ENCODE measurements around the gene PDCD2L.

The PDCD2L gene

DNA sequence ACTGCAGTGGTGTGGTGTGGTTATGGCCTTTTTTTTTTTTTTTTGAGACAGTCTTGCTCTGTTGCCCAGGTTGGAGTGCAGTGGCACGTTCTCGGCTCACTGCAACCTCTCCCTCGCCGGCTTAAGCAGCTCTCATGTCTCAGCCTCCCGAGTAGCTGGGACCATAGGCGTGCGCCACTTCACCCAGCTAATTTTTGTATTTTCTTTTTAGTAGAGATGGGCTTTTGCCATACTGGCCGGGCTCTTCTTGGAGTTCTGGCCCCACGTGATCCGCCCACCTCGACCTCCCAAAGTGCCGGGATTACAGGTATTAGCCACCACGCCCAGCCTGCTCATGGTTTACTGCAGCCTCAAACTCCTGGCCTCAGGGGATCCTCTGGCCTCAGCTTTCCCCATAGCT, 7.0 kb downstream of the PDCD2L start:
- TF ChIP-seq, protein P1, sequence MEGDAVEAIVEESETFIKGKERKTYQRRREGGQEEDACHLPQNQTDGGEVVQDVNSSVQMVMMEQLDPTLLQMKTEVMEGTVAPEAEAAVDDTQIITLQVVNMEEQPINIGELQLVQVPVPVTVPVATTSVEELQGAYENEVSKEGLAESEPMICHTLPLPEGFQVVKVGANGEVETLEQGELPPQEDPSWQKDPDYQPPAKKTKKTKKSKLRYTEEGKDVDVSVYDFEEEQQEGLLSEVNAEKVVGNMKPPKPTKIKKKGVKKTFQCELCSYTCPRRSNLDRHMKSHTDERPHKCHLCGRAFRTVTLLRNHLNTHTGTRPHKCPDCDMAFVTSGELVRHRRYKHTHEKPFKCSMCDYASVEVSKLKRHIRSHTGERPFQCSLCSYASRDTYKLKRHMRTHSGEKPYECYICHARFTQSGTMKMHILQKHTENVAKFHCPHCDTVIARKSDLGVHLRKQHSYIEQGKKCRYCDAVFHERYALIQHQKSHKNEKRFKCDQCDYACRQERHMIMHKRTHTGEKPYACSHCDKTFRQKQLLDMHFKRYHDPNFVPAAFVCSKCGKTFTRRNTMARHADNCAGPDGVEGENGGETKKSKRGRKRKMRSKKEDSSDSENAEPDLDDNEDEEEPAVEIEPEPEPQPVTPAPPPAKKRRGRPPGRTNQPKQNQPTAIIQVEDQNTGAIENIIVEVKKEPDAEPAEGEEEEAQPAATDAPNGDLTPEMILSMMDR (conservative IDR thresholded peaks at IDR 0.05; ENCODE audit: control insufficient read depth, insufficient read depth, low read depth, low read length), result no peak
- no peak for DNase-seq (ENCODE audit: low read depth)
- no peak overlapping the region for H3K4me3 ChIP-seq (ENCODE audit: control insufficient read depth, low read depth, low read length)

DNA sequence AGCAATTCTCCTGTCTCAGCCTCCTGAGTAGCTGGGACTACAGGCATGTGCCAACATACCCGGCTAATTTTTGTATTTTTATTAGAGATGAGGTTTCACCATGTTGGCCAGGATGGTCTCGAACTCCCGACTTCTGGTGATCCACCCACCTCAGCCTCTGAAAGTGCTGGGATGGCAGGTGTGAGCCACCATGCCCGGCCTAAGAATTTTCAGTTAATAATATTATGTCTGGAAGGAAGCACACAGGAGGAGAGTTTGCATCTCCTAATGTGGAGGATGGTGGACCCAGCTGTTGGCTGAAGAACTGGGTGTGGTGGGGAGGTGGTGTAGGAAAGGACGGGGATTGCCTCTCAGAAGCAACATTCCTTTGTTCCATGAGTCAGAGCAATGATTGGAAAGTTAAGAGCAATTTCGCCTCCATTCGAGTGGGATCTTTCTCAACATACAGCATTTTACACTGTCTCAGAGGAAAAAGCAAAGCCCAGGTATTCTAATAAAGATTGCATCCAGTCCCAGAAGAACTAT, 11.9 kb downstream of the PDCD2L start:
- no peak for DNase-seq (ENCODE audit: low read depth)
- TF ChIP-seq, protein P1 (conservative IDR thresholded peaks at IDR 0.05; ENCODE audit: control insufficient read depth, insufficient read depth, low read depth, low read length), result no peak
- H3K4me3 ChIP-seq (ENCODE audit: control insufficient read depth, low read depth, low read length), result no peak overlapping the region

DNA sequence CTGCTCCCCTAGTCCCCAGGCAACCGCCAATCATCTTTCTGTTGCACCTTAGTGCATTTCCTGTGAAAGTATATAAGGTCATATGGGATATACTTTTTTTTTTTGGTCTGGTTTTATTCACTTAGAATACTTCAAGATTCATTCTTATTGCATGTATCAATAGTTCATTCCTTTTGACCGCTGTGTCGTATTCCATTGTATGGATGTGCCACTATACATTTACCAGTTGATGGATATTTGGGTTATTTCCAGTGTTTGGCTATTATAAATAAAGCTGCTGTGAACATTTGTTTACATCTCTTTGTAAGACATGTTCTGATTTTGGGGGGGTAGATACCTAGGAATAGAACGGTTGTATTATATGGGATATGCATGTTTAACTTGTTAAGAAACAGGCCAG, 14.1 kb downstream of the PDCD2L start:
- no peak for DNase-seq (ENCODE audit: low read depth)
- TF ChIP-seq, protein P1 (conservative IDR thresholded peaks at IDR 0.05; ENCODE audit: control insufficient read depth, insufficient read depth, low read depth, low read length), result no peak
- H3K4me3 ChIP-seq (ENCODE audit: control insufficient read depth, low read depth, low read length), result no peak overlapping the region

DNA sequence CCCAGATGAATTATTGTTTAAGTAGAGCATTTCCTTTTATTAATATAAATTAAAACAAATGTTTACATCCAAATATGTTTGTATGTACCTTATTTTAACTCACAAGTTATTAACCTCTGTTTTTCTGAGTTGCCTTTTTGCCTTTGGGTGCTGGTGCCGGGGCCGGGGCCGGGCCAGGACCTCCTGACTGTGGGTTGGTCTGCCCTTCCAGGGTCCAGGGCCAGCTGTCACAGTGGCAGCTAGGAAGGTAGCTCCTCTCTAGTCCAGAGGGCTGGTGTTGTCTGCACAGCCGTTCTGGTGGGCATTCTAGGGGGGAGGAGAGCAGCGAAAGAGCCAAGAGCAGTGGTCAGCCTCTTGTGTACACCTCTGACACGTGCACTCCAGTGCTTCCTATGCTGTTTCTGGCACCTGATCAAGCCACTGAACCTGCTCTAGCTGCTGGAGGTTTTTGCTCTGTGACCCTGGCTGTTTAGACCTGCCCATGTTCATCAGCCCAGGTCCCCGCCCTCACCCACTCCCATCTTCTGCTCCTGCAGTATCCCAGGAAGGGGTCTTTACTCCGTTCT, 22.0 kb downstream of the PDCD2L start:
- TF ChIP-seq, protein P1 (conservative IDR thresholded peaks at IDR 0.05; ENCODE audit: control insufficient read depth, insufficient read depth, low read depth, low read length), result no peak
- H3K4me3 ChIP-seq (ENCODE audit: control insufficient read depth, low read depth, low read length), result no peak overlapping the region
- DNase-seq (ENCODE audit: low read depth), result no peak

DNA sequence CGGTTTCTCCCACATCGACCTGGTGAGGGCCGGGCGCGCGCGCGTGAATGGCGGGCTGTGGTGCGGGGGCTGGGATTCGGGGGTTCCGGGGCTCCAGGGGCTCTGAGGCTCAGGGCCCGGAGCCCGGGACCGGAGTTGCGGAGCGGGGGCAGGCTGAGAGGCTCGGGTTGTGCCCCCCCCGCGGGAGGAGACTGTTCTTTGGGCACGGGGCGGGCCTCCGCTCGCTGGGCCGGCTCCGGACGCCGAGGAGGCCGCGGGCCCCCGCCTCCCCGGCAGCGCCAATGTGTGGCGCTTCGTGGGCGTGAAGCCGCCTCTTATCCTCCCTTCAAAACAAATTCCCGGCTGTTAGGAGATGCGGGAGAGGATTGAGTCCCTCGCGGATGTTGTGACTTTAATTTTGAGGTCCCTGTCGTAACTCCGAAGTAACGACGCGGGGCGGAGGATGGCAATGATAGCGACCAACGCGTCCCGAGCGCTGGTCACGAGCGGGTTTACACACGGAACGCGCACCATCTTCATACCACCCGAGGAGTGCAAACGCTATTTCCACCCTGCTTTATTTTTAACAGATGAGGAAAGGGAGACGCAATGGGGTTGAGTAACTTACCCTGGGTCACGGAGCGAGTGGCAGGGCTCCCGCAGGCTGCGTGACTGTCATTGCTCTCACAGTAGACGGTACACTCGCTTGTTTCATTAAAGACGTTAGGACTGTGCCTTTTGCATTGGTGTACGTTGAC, 24.5 kb downstream of the PDCD2L start:
- H3K4me3 ChIP-seq (ENCODE audit: control insufficient read depth, low read depth, low read length), result peak overlapping the region; percentile 94
- TF ChIP-seq, protein P1 (conservative IDR thresholded peaks at IDR 0.05; ENCODE audit: control insufficient read depth, insufficient read depth, low read depth, low read length), result no peak
- peak; percentile 28 for DNase-seq (ENCODE audit: low read depth)

DNA sequence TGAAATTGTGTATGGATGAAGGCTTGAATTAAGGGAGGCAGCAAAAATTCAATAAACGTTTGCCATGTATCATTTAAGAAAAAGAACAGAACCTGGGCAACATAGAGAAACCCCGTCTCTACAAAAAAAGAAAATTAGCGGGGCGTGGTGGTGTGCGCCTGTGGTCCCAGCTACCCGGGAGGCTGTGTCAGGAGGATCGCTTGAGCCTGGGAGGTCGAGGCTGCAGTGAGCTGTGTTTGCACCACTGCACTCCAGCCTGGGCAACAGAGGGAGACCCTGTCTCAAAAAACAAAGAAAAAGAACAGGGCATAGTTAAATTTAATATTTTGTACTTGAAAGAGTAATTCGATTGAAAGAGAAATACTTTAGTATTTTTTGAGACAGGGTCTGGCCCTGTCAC, 25.4 kb downstream of the PDCD2L start:
- peak overlapping the region; percentile 94 for H3K4me3 ChIP-seq (ENCODE audit: control insufficient read depth, low read depth, low read length)
- TF ChIP-seq, protein P1 (conservative IDR thresholded peaks at IDR 0.05; ENCODE audit: control insufficient read depth, insufficient read depth, low read depth, low read length), result no peak
- no peak for DNase-seq (ENCODE audit: low read depth)
